Natural killer cell (primary cell): ENCODE measurements around the gene SLC26A9. TPM values are rescaled to one million over a fixed set of nuclear protein-coding genes. Genes with fewer than 3 reads are reported as not detected.

Experiments used
- ATAC-seq, 3 donors: fragments of 150-1000 bp in 2 of 3; fragments of 200-7000 bp in 1 of 3; cut with Tn5 transposase; 1 replicate in 1 of 3; 2 replicates in 2 of 3; pipeline ENCODE4 v1.10.0; 2021; ENCODE audit warnings: mild to moderate bottlenecking in 2 of 3, moderate library complexity in 2 of 3
- DNase-seq, 2 donors: peaks; one replicate each; pipeline versions ENCODE4 v3.0.0 to v3.0.0-alpha.2; 2013 to 2021; ENCODE audit warnings: mixed read lengths in 1 of 2
- H3K27ac ChIP-seq: one replicate; pipeline ENCODE4 v1.5.1; 2013; ENCODE audit warnings: mild to moderate bottlenecking, low read length
- H3K27me3 ChIP-seq: one replicate; pipeline ENCODE4 v1.6.1; 2013; ENCODE audit warnings: low read length; ENCODE audit not compliant: control insufficient read depth, insufficient read depth
- H3K36me3 ChIP-seq: one replicate; pipeline ENCODE4 v1.6.1; 2013; ENCODE audit warnings: low read length; ENCODE audit not compliant: control insufficient read depth, insufficient read depth
- H3K4me1 ChIP-seq: one replicate; pipeline ENCODE4 v1.6.1; 2013; ENCODE audit warnings: low read length; ENCODE audit not compliant: control insufficient read depth, insufficient read depth
- H3K4me3 ChIP-seq: one replicate; pipeline ENCODE4 v1.5.1; 2013; ENCODE audit warnings: low read length
- H3K9me3 ChIP-seq: one replicate; pipeline ENCODE4 v1.6.1; 2013; ENCODE audit warnings: low read length; ENCODE audit not compliant: control insufficient read depth, insufficient read depth
- H3K27ac Mint-ChIP-seq, 2 donors: one replicate each; pipeline ENCODE4 v1.8.0; 2022; ENCODE audit warnings: mild to moderate bottlenecking in 2 of 2, mixed read lengths in 2 of 2, moderate library complexity in 1 of 2
- H3K27me3 Mint-ChIP-seq, 2 donors: one replicate each; pipeline ENCODE4 v1.8.0; 2022; ENCODE audit warnings: low read depth in 2 of 2, mixed read lengths in 2 of 2
- H3K36me3 Mint-ChIP-seq: one replicate; pipeline ENCODE4 v1.8.0; 2022; ENCODE audit warnings: mixed read lengths
- H3K4me1 Mint-ChIP-seq, 2 donors: one replicate each; pipeline ENCODE4 v1.8.0; 2022; ENCODE audit warnings: mixed read lengths in 2 of 2
- H3K4me3 Mint-ChIP-seq: one replicate; pipeline ENCODE4 v1.8.0; 2022; ENCODE audit warnings: mild to moderate bottlenecking, moderate library complexity, mixed read lengths
- H3K9me3 Mint-ChIP-seq, 2 donors: one replicate each; pipeline ENCODE4 v1.8.0; 2022; ENCODE audit warnings: mixed read lengths in 2 of 2
- CTCF ChIP-seq: fragments of 200-600 bp; IDR thresholded peaks from one replicate; pipeline ENCODE4 v1.8.0; 2022; ENCODE audit warnings: antibody characterized with exemption
- WGBS: methylation state at CpG from one replicate; pipeline ENCODE4 v1.1.7; 2013; ENCODE audit warnings: missing lambda C conversion rate; ENCODE audit not compliant: insufficient coverage; 5-methylcytosine and 5-hydroxymethylcytosine counted together
- intact Hi-C: fragments of 100-400 bp; cut with micrococcal nuclease; formaldehyde crosslinking; loops from one replicate; pipeline ENCODE4 v1.14.2; 2022
- total RNA-seq, 4 donors: library from RNA; stranded (reverse); fragments of 120-200 nt in 1 of 4; gene quantifications; one replicate each; pipeline versions ENCODE4 v1.2.3 to v1.2.4, GENCODE V29; 2013 to 2022

The SLC26A9 gene
- total RNA-seq, 3 donors from 2014 or later (not counting 1 experiment from before 2014, with no cell fraction given) = not detected

- Mint-ChIP-seq H3K27me3 (peaks cover 28 to 37% of the 10 kb centered on the region in 2 donors), H3K36me3 (no peaks in the 10 kb centered on the region), H3K4me3 (no peak overlapping the region), H3K9me3 (no peaks in the 10 kb centered on the region), H3K27ac (no peak overlapping the region), H3K4me1 (no peaks in the 10 kb centered on the region)
- TF ChIP-seq CTCF = no peak
- no peak for ATAC-seq
- no peaks in the 10 kb centered on the region for H3K36me3 ChIP-seq
- 96% methylated on average over 7 of the region's 7 CpGs for WGBS
- H3K4me1 ChIP-seq = no peaks in the 10 kb centered on the region
- intact Hi-C loops = no loop called here
- H3K4me3 ChIP-seq = no peak overlapping the region
- no peak overlapping the region for H3K27ac ChIP-seq
- H3K9me3 ChIP-seq = no peaks in the 10 kb centered on the region
- DNase-seq = no peak
- no peaks in the 10 kb centered on the region for H3K27me3 ChIP-seq
Observed at GRCh38 chr1:205934788-205935187, 8.5 kb downstream of the SLC26A9 start.

GRCh38 chr1:205933671-205934618 is 9.3 kb downstream of the SLC26A9 start:
- ATAC-seq (no peak), DNase-seq (no peak)
- intact Hi-C loops = no loop called here
- WGBS = 65% methylated on average over 7 of the region's 7 CpGs
- H3K27me3 ChIP-seq = no peaks in the 10 kb centered on the region
- H3K9me3 ChIP-seq = no peaks in the 10 kb centered on the region
- H3K4me1 Mint-ChIP-seq = no peaks in the 10 kb centered on the region
- no peak overlapping the region for H3K4me3 ChIP-seq
- H3K27ac ChIP-seq = no peak overlapping the region
- H3K27ac Mint-ChIP-seq = no peak overlapping the region
- H3K36me3 Mint-ChIP-seq = no peaks in the 10 kb centered on the region
- no peak overlapping the region for H3K4me3 Mint-ChIP-seq
- no peaks in the 10 kb centered on the region for H3K4me1 ChIP-seq
- no peaks in the 10 kb centered on the region for H3K36me3 ChIP-seq
- no peak for TF ChIP-seq CTCF
- no peaks in the 10 kb centered on the region for H3K9me3 Mint-ChIP-seq
- H3K27me3 Mint-ChIP-seq = peaks cover 27 to 31% of the 10 kb centered on the region in 2 donors

GRCh38 chr1:205932776-205933175 is 10.5 kb downstream of the SLC26A9 start:
- ATAC-seq (no peak), DNase-seq (no peak)
- Histone ChIP-seq H3K4me1 (no peaks in the 10 kb centered on the region), H3K27ac (no peak overlapping the region), H3K4me3 (no peak overlapping the region), H3K36me3 (no peaks in the 10 kb centered on the region), H3K27me3 (no peaks in the 10 kb centered on the region), H3K9me3 (no peaks in the 10 kb centered on the region)
- intact Hi-C loops = no loop called here
- peaks cover 20 to 22% of the 10 kb centered on the region in 2 donors for H3K27me3 Mint-ChIP-seq
- no peaks in the 10 kb centered on the region for H3K9me3 Mint-ChIP-seq
- no peak overlapping the region for H3K4me3 Mint-ChIP-seq
- H3K36me3 Mint-ChIP-seq = no peaks in the 10 kb centered on the region
- no peak for TF ChIP-seq CTCF
- 78% methylated on average over 6 of the region's 6 CpGs for WGBS
- H3K4me1 Mint-ChIP-seq = no peaks in the 10 kb centered on the region
- H3K27ac Mint-ChIP-seq = no peak overlapping the region
